H1 (cell line): Measurements from ENCODE around the gene ACKR3. TPM values are rescaled to one million over a fixed set of nuclear protein-coding genes. Genes with fewer than 3 reads are reported as not detected.

Experiments
- CTCF ChIA-PET: fragments of 300-600 bp; sonication (Branson Sonifier 250); formaldehyde crosslinking; loops from one replicate; lab custom pipeline; 2021; ENCODE audit not compliant: partially characterized antibody; lab: Charles Lee
- POLR2A ChIA-PET: fragments of 300-600 bp; sonication (Branson Sonifier 250); formaldehyde crosslinking; loops from one replicate; lab custom pipeline; 2021; ENCODE audit warnings: inconsistent platforms; ENCODE audit not compliant: partially characterized antibody; lab: Charles Lee
- DNase-seq, 2 experiments: peaks; one replicate each; pipeline versions ENCODE4 v3.0.0 to v3.0.0-alpha.2; 2010 to 2022; ENCODE audit warnings: low spot score in 2 of 2, low read depth in 1 of 2, mixed read lengths in 1 of 2
- FAIRE-seq: peaks from 2 replicates; lab custom pipeline; 2011; peaks lifted over from hg19 to GRCh38; lab: Jason Lieb, UNC
- H2AFZ ChIP-seq: 2 replicates; pipeline ENCODE4 v1.8.1; 2012; ENCODE audit warnings: low read length, inconsistent platforms
- H2AK5ac ChIP-seq: 2 replicates; pipeline ENCODE4 v1.6.1; 2013; ENCODE audit warnings: low read depth, low read length
- H2BK120ac ChIP-seq: replicated peaks from 2 replicates; pipeline ENCODE3; 2013; ENCODE audit warnings: low read depth, low read length, inconsistent platforms
- H2BK12ac ChIP-seq: 2 replicates; pipeline ENCODE4 v1.6.1; 2013; ENCODE audit warnings: low read depth, low read length
- H2BK15ac ChIP-seq: 2 replicates; pipeline ENCODE4 v1.6.1; 2013; ENCODE audit warnings: low read length
- H2BK20ac ChIP-seq: 2 replicates; pipeline ENCODE4 v1.6.1; 2013; ENCODE audit warnings: low read length
- H2BK5ac ChIP-seq: 2 replicates; pipeline ENCODE4 v1.6.1; 2013; ENCODE audit warnings: low read depth, low read length
- H3K14ac ChIP-seq: 2 replicates; pipeline ENCODE4 v1.6.1; 2013; ENCODE audit warnings: inconsistent platforms; ENCODE audit not compliant: insufficient read length
- H3K18ac ChIP-seq: 2 replicates; pipeline ENCODE4 v1.6.1; 2013; ENCODE audit warnings: low read length; ENCODE audit errors: extremely low read depth
- H3K23ac ChIP-seq: 2 replicates; pipeline ENCODE4 v1.6.1; 2013; ENCODE audit warnings: inconsistent platforms; ENCODE audit not compliant: insufficient read length
- H3K23me2 ChIP-seq: 2 replicates; pipeline ENCODE4 v1.6.1; 2013; ENCODE audit warnings: low read depth, low read length
- H3K27ac ChIP-seq: 2 replicates; pipeline ENCODE4 v1.6.1; 2011; ENCODE audit warnings: low read depth, low read length, inconsistent platforms
- H3K27me3 ChIP-seq, 4 experiments: replicated peaks in 1 of 4; 1 replicate in 1 of 4; 2 replicates in 3 of 4; pipeline versions ENCODE4 v1.6.1 to v1.8.1; 2011 to 2013; ENCODE audit warnings: low read length in 3 of 4, mild to moderate bottlenecking in 3 of 4, inconsistent platforms in 2 of 4, mixed read lengths in 2 of 4, moderate library complexity in 1 of 4; ENCODE audit not compliant: control insufficient read depth in 3 of 4, insufficient read depth in 3 of 4; ENCODE audit errors: extremely low read depth in 1 of 4
- H3K36me3 ChIP-seq, 4 experiments: 2 replicates each; pipeline versions ENCODE4 v1.6.1 to v1.8.1; 2011 to 2013; ENCODE audit warnings: mild to moderate bottlenecking in 4 of 4, low read length in 3 of 4, moderate library complexity in 2 of 4, control low read depth in 1 of 4, inconsistent platforms in 1 of 4; ENCODE audit not compliant: insufficient read depth in 4 of 4, control insufficient read depth in 2 of 4
- H3K4ac ChIP-seq: replicated peaks from 2 replicates; pipeline ENCODE3; 2013; ENCODE audit warnings: low read length, low read depth, mixed read lengths, inconsistent platforms; ENCODE audit not compliant: insufficient read length
- H3K4me1 ChIP-seq, 4 experiments: replicated peaks in 1 of 4; 1 replicate in 1 of 4; 2 replicates in 3 of 4; pipeline versions ENCODE4 v1.6.1 to v1.8.1; 2011 to 2013; ENCODE audit warnings: low read length in 3 of 4, inconsistent platforms in 2 of 4, mixed read lengths in 1 of 4; ENCODE audit not compliant: insufficient read depth in 4 of 4, control insufficient read depth in 3 of 4
- H3K4me2 ChIP-seq, 2 experiments: 2 replicates each; pipeline versions ENCODE4 v1.6.1 to v1.8.1; 2011 to 2013; ENCODE audit warnings: low read depth in 2 of 2, low read length in 2 of 2, control low read depth in 1 of 2, inconsistent platforms in 1 of 2, mild to moderate bottlenecking in 1 of 2; ENCODE audit not compliant: insufficient read depth in 1 of 2
- H3K4me3 ChIP-seq, 4 experiments: fragments of 200-600, 300-600 bp in 1 of 4; sonication (generic), shearing (Covaris generic), sonication (Bioruptor Twin) in 1 of 4; 2 replicates each; pipeline versions ENCODE4 v1.5.1 to v1.8.1; 2011 to 2016; ENCODE audit warnings: low read length in 4 of 4, low read depth in 3 of 4, control low read depth in 2 of 4, inconsistent platforms in 2 of 4, mild to moderate bottlenecking in 2 of 4, mixed read lengths in 1 of 4, moderate library complexity in 1 of 4; ENCODE audit not compliant: insufficient read depth in 2 of 4; ENCODE audit errors: extremely low read depth in 1 of 4
- H3K56ac ChIP-seq: replicated peaks from 2 replicates; pipeline ENCODE3; 2013; ENCODE audit warnings: low read depth, mild to moderate bottlenecking, mixed read lengths, low read length, inconsistent platforms; ENCODE audit not compliant: insufficient read length
- H3K79me1 ChIP-seq: 2 replicates; pipeline ENCODE4 v1.6.1; 2013; ENCODE audit warnings: low read depth, low read length, control low read depth
- H3K79me2 ChIP-seq, 2 experiments: 2 replicates each; pipeline versions ENCODE4 v1.6.1 to v1.8.1; 2012 to 2013; ENCODE audit warnings: low read length in 2 of 2, mild to moderate bottlenecking in 2 of 2, inconsistent platforms in 1 of 2; ENCODE audit not compliant: insufficient read depth in 2 of 2, control insufficient read depth in 1 of 2
- H3K9ac ChIP-seq, 4 experiments: replicated peaks in 1 of 4; 1 replicate in 1 of 4; 2 replicates in 3 of 4; pipeline versions ENCODE4 v1.6.1 to v1.8.1; 2011 to 2013; ENCODE audit warnings: low read depth in 3 of 4, low read length in 3 of 4, control low read depth in 2 of 4, mild to moderate bottlenecking in 2 of 4, moderate library complexity in 2 of 4, inconsistent platforms in 1 of 4; ENCODE audit errors: extremely low read depth in 1 of 4
- H3K9me3 ChIP-seq, 2 experiments: 2 replicates each; pipeline versions ENCODE4 v1.6.1 to v1.8.1; 2012 to 2013; ENCODE audit warnings: mild to moderate bottlenecking in 2 of 2, moderate library complexity in 2 of 2, control low read depth in 1 of 2, inconsistent platforms in 1 of 2, low read depth in 1 of 2, low read length in 1 of 2, mixed read lengths in 1 of 2; ENCODE audit not compliant: insufficient read depth in 2 of 2
- H4K20me1 ChIP-seq, 2 experiments: replicated peaks in 1 of 2; 2 replicates each; pipeline versions ENCODE3 to v1.8.1; 2011 to 2013; ENCODE audit warnings: inconsistent platforms in 2 of 2, low read length in 2 of 2, mild to moderate bottlenecking in 1 of 2; ENCODE audit not compliant: insufficient read depth in 2 of 2, control insufficient read depth in 1 of 2
- H4K5ac ChIP-seq: 2 replicates; pipeline ENCODE4 v1.6.1; 2013; ENCODE audit warnings: low read length, low read depth, mixed read lengths, inconsistent platforms; ENCODE audit not compliant: insufficient read length
- H4K8ac ChIP-seq: 2 replicates; pipeline ENCODE4 v1.8.0; 2013; ENCODE audit warnings: mild to moderate bottlenecking, moderate library complexity, low read length, inconsistent platforms; ENCODE audit not compliant: insufficient read depth; ENCODE audit errors: extremely low read depth
- H4K91ac ChIP-seq: replicated peaks from 2 replicates; pipeline ENCODE3; 2013; ENCODE audit warnings: low read length, mixed read lengths, inconsistent platforms; ENCODE audit not compliant: insufficient read length
- GTF2F1 ChIP-seq: IDR thresholded peaks from 2 replicates; pipeline ENCODE4 v1.6.1; 2012; ENCODE audit warnings: low read depth, low read length, improper control_type of control experiment, borderline replicate concordance
- MAX ChIP-seq: IDR thresholded peaks from 2 replicates; pipeline ENCODE4 v1.6.1; 2012; ENCODE audit warnings: inconsistent platforms
- WGBS, 2 experiments: shearing (Covaris generic) in 1 of 2; methylation state at CpG; one replicate each; pipeline versions ENCODE4 v1.1.6 to v1.1.7; 2013 to 2015; ENCODE audit warnings: low lambda C conversion rate in 2 of 2, mixed read lengths in 2 of 2, inconsistent platforms in 1 of 2, low coverage in 1 of 2, missing lambda C conversion rate in 1 of 2; ENCODE audit not compliant: insufficient replicate concordance in 2 of 2, insufficient coverage in 1 of 2, insufficient read length in 1 of 2; ENCODE audit errors: extremely low coverage in 1 of 2, missing lambda C conversion rate in 1 of 2; 5-methylcytosine and 5-hydroxymethylcytosine counted together
- polyA plus RNA-seq, 7 experiments: library from polyadenylated mRNA; depleted of rRNA in 3 of 7; stranded (reverse) in 5 of 7; unstranded in 2 of 7; fragments of >200 nt in 5 of 7; fragments of 200-250 nt in 2 of 7; gene quantifications; 1 replicate in 5 of 7; 2 replicates in 1 of 7; 4 replicates in 1 of 7; pipeline versions ENCODE4 v1.2.1 to v1.2.3, GENCODE V29; 2011 to 2013; ENCODE audit warnings: missing spikeins in 2 of 7, mixed read lengths in 2 of 7
- total RNA-seq: library from RNA; stranded (reverse); fragmentation: NEBNext Ultra II Directional; extraction: Animal tissue kit (Norgen Biotek cat#: 25700); gene quantifications from 2 replicates; pipeline ENCODE4 v1.2.1, GENCODE V29; 2021

ACKR3 gene
- total and polyA plus RNA-seq, 2 of the 8 experiments (the other 6 are each of a cell fraction or from before 2014, with no cell fraction given): 1.4 to 24.4 TPM

GRCh38 chr2:236582968-236583367 is 13.3 kb downstream of the ACKR3 start:
- Histone ChIP-seq H3K4me1 (peaks cover 0 to 8% (median 5%) of the 10 kb centered on the region in 4 experiments; a peak in 4 of 7 replicates), H3K4ac (no peak overlapping the region), H3K27ac (no peak overlapping the region), H3K23ac (no peak overlapping the region), H2BK12ac (no peak overlapping the region), H4K8ac (no peak overlapping the region), H3K9me3 (no peaks in the 10 kb centered on the region), H4K5ac (no peak overlapping the region), H2BK20ac (no peak overlapping the region), H2AFZ (no peak overlapping the region), H3K18ac (no peak overlapping the region), H2BK5ac (no peak overlapping the region), H3K23me2 (no peaks in the 10 kb centered on the region), H3K9ac (no peak overlapping the region), H2BK120ac (no peak overlapping the region), H3K4me2 (no peak overlapping the region), H3K27me3 (no peaks in the 10 kb centered on the region), H3K79me2 (no peaks in the 10 kb centered on the region), H3K36me3 (peaks cover 0 to 3% (median 0%) of the 10 kb centered on the region in 4 experiments; a peak in 1 of 8 replicates), H2BK15ac (no peak overlapping the region), H2AK5ac (no peak overlapping the region), H4K20me1 (no peaks in the 10 kb centered on the region), H3K79me1 (no peaks in the 10 kb centered on the region), H3K4me3 (no peak overlapping the region), H3K56ac (no peak overlapping the region), H3K14ac (no peak overlapping the region), H4K91ac (no peak overlapping the region)
- POLR2A ChIA-PET: no interaction called here
- no peak for DNase-seq
- WGBS, 2 experiments: 95% methylated on average over 5 of the region's 5 CpGs; no CpG with 5 or more reads in 1 of the 2 experiments
- no peak for FAIRE-seq
- CTCF ChIA-PET: interaction anchor here (1.2 kb wide), 1 partner anchor 25 kb away, joined by 3 read pairs; no protein-coding TSS in a partner anchor
- no peak for TF ChIP-seq GTF2F1
- no peak for TF ChIP-seq MAX
